Sigmoid colon (tissue), 7 donors: ENCODE measurements around the gene RPTOR. TPM values are rescaled to one million over a fixed set of nuclear protein-coding genes. Genes with fewer than 3 reads are reported as not detected.

Experiments used
- DNase-seq: peaks from one replicate; pipeline ENCODE4 v3.0.0-alpha.2; 2019
- H3K27ac ChIP-seq, 4 donors: fragments of 200-600 bp; sonication (generic); one replicate each; pipeline ENCODE4 v1.5.1; 2016 to 2019; ENCODE audit warnings: mild to moderate bottlenecking in 1 of 4
- H3K27me3 ChIP-seq, 3 donors: fragments of 200-600 bp; sonication (generic); one replicate each; pipeline ENCODE4 v1.5.1; 2019; ENCODE audit warnings: mild to moderate bottlenecking in 1 of 3
- H3K36me3 ChIP-seq, 4 donors: fragments of 200-600 bp; sonication (generic); one replicate each; pipeline ENCODE4 v1.5.1; 2016 to 2019
- H3K4me1 ChIP-seq, 4 donors: fragments of 200-600 bp; sonication (generic); one replicate each; pipeline ENCODE4 v1.5.1; 2017 to 2019
- H3K4me3 ChIP-seq, 4 donors: fragments of 200-600 bp; sonication (generic); one replicate each; pipeline ENCODE4 v1.5.1; 2017 to 2019; ENCODE audit warnings: mild to moderate bottlenecking in 2 of 4, moderate library complexity in 1 of 4
- H3K9me3 ChIP-seq, 4 donors: fragments of 200-600 bp in 3 of 4; sonication (generic) in 3 of 4; one replicate each; pipeline versions ENCODE4 v1.5.1 to v1.6.1; 2013 to 2019
- EP300 ChIP-seq, 4 donors: sonication (generic); formaldehyde crosslinking; IDR thresholded peaks; one replicate each; pipeline ENCODE4 v1.6.1; 2017; ENCODE audit warnings: antibody characterized with exemption in 4 of 4
- POLR2A ChIP-seq, 2 donors: fragments of 450-650 bp; IDR thresholded peaks; one replicate each; pipeline ENCODE4 v1.6.1; 2016; ENCODE audit warnings: antibody characterized with exemption in 2 of 2, mild to moderate bottlenecking in 2 of 2, moderate library complexity in 2 of 2
- POLR2AphosphoS5 ChIP-seq, 4 donors: sonication (generic); formaldehyde crosslinking; IDR thresholded peaks; one replicate each; pipeline ENCODE4 v1.6.1; 2017; ENCODE audit warnings: antibody characterized with exemption in 4 of 4
- WGBS, 2 donors: extraction: QIAGEN DNeasy Blood & Tissue Kit; methylation state at CpG; one replicate each; pipeline ENCODE4 v1.1.7; 2013; 5-methylcytosine and 5-hydroxymethylcytosine counted together
- intact Hi-C: fragments of 100-400 bp; cut with DNase I; formaldehyde crosslinking; loops from one replicate; pipeline ENCODE4 v1.15.1; 2023
- polyA plus RNA-seq, 3 donors: library from polyadenylated mRNA; stranded (reverse); fragments of 200-250 nt; gene quantifications; one replicate each; pipeline ENCODE4 v1.2.3, GENCODE V29; 2013
- total RNA-seq, 4 donors: library from RNA; depleted of rRNA; stranded (reverse); fragments of >200 nt; gene quantifications; one replicate each; pipeline ENCODE4 v1.1.0, GENCODE V29; 2016
- TF ChIP-seq, protein P1 (sequence below), 4 experiments: fragments of 450-650 bp in 3 of 4; fragments of 200-600 bp in 1 of 4; IDR thresholded peaks; one replicate each; pipeline ENCODE4 v1.5.1; 2016 to 2019; ENCODE audit warnings: antibody characterized with exemption in 4 of 4, mild to moderate bottlenecking in 3 of 4, moderate library complexity in 2 of 4
- donor health status: healthy with polysubstance abuse.
- donor health status: Bipolar disorder and iron deficiency.
- donor health status: healthy.

RPTOR gene
- total and polyA plus RNA-seq, 7 donors, result 3.7 to 68.7 (median 22.9) TPM

DNA sequence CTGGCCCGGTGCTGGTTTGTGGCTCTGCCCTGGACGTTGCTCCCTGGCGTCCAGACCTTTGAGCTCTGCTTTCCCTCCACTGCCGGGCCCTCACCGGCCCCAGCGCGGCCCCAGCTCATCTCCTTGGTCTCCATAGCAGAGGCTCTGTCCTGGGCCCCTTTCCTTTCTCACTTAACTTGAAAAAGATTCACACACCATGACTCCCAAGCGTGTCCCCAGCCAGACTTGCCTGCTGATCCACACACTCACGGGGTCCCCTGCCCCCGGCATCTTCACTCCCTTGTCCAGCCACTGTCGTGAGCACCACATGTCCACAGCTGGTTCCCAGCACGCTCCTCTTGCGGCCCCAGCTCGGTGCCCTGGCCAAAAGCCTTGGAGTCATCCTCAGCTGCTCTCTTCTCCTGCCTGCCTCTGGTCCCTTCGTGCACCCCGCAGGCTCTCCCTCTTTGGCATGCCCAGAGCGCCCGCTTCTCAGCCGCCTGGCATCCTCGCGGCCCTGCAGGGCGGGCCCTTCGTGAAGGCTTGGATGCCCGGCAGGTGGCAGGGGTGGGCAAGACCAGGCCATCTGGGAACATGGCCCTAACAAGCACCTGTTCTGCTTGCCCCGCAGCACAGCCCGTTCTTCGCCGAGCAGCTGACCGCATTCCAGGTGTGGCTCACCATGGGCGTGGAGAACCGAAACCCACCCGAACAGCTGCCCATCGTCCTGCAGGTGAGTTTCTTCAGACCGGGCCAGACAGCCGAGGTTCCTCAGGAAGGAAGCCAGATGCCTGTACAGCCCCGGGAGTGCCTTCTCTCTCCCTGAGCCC, 301.4 kb downstream of the RPTOR start:
- no peaks in the 10 kb centered on the region for H3K4me1 ChIP-seq
- H3K27ac ChIP-seq, result no peak overlapping the region
- H3K9me3 ChIP-seq, result no peaks in the 10 kb centered on the region
- DNase-seq, result peak; percentile 46
- 84 to 90% methylated on average over 36 of the region's 36 CpGs for WGBS, 2 donors
- TF ChIP-seq, protein P1, sequence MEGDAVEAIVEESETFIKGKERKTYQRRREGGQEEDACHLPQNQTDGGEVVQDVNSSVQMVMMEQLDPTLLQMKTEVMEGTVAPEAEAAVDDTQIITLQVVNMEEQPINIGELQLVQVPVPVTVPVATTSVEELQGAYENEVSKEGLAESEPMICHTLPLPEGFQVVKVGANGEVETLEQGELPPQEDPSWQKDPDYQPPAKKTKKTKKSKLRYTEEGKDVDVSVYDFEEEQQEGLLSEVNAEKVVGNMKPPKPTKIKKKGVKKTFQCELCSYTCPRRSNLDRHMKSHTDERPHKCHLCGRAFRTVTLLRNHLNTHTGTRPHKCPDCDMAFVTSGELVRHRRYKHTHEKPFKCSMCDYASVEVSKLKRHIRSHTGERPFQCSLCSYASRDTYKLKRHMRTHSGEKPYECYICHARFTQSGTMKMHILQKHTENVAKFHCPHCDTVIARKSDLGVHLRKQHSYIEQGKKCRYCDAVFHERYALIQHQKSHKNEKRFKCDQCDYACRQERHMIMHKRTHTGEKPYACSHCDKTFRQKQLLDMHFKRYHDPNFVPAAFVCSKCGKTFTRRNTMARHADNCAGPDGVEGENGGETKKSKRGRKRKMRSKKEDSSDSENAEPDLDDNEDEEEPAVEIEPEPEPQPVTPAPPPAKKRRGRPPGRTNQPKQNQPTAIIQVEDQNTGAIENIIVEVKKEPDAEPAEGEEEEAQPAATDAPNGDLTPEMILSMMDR (IDR thresholded peaks at IDR 0.05), result no peak
- no peak for TF ChIP-seq POLR2AphosphoS5 (IDR thresholded peaks at IDR 0.05)
- no peak for TF ChIP-seq EP300 (IDR thresholded peaks at IDR 0.05)
- TF ChIP-seq POLR2A (IDR thresholded peaks at IDR 0.05), result no peak
- H3K27me3 ChIP-seq, result no peaks in the 10 kb centered on the region
- intact Hi-C loops, result no loop called here
- no peak overlapping the region for H3K4me3 ChIP-seq
- peaks cover 0 to 34% (median 5%) of the 10 kb centered on the region in 4 donors for H3K36me3 ChIP-seq

DNA sequence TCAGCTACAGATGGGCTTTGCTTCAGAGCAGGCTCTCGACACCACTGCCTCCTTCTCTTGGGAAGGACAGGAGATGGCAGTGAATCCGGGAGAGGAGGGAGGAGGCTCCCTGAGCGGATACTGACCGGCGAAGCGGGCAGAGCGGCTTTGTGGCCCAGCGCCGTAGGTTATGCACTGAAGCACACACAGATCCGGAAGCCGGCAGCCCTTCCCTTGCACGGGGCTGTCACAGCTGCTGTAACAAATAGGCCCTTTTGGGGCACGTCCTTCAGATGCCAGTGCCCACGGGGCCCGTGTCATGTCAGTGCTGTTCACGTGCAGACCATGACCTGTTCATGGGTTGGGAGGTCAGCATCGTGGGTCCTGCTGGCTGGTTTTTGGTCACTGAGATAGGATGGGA, 302.3 kb downstream of the RPTOR start:
- H3K27ac ChIP-seq, result no peak overlapping the region
- no peak overlapping the region for H3K4me3 ChIP-seq
- H3K4me1 ChIP-seq, result no peaks in the 10 kb centered on the region
- H3K9me3 ChIP-seq, result no peaks in the 10 kb centered on the region
- intact Hi-C loops, result no loop called here
- no peaks in the 10 kb centered on the region for H3K27me3 ChIP-seq
- peaks cover 0 to 34% (median 5%) of the 10 kb centered on the region in 4 donors for H3K36me3 ChIP-seq
- TF ChIP-seq POLR2A (IDR thresholded peaks at IDR 0.05) (no peak), POLR2AphosphoS5 (IDR thresholded peaks at IDR 0.05) (no peak), EP300 (IDR thresholded peaks at IDR 0.05) (no peak)
- TF ChIP-seq, protein P1 (IDR thresholded peaks at IDR 0.05), result no peak
- DNase-seq, result peak; percentile 17
- 96% methylated on average over 17 of the region's 17 CpGs for WGBS, 2 donors

DNA sequence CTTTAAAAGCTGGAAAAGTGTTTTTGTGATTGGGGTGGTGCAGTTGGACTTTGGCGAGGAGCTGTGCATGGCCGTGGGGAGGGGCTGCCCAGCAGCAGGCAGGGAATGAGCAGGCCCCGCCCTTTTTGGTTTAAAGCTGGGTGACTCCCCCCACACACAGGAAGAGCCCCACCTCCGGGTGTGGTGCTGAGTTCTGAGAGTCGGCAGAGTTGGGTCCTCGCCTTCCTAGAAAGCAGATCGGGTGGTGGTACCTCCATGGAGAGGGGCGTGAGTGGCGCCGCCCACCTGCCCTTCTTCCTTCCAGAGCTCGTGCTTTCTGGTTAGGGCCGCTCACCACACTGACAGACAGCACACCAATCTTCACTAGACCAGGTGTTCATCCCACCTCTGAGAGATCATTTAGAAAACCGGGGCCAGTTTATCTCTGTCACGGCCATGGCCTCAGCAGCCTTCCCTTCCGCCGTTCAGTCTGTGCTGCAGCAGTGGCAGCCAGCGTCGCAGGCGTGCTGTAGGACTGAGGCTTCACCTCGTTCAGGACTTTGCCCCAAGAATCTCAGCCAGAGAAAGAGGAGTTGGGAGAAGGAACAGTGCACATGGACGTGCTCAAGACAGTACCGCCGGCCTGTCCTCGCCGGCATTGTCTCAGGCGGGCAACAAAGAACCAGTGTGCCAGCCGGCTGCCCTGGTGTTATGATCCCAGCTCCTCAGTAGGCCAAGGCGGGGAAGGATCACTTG, 303.0 kb downstream of the RPTOR start:
- intact Hi-C loops, result no loop called here
- DNase-seq, result peak; percentile 39
- Histone ChIP-seq H3K4me3 (no peak overlapping the region), H3K27ac (no peak overlapping the region), H3K4me1 (no peaks in the 10 kb centered on the region), H3K9me3 (no peaks in the 10 kb centered on the region), H3K27me3 (no peaks in the 10 kb centered on the region), H3K36me3 (peaks cover 0 to 34% (median 5%) of the 10 kb centered on the region in 4 donors)
- WGBS, 2 donors, result 18 to 54% methylated on average over 28 of the region's 28 CpGs
- TF ChIP-seq POLR2AphosphoS5 (IDR thresholded peaks at IDR 0.05), result no peak
- no peak for TF ChIP-seq POLR2A (IDR thresholded peaks at IDR 0.05)
- no peak for TF ChIP-seq EP300 (IDR thresholded peaks at IDR 0.05)
- TF ChIP-seq, protein P1 (IDR thresholded peaks at IDR 0.05), result no peak

DNA sequence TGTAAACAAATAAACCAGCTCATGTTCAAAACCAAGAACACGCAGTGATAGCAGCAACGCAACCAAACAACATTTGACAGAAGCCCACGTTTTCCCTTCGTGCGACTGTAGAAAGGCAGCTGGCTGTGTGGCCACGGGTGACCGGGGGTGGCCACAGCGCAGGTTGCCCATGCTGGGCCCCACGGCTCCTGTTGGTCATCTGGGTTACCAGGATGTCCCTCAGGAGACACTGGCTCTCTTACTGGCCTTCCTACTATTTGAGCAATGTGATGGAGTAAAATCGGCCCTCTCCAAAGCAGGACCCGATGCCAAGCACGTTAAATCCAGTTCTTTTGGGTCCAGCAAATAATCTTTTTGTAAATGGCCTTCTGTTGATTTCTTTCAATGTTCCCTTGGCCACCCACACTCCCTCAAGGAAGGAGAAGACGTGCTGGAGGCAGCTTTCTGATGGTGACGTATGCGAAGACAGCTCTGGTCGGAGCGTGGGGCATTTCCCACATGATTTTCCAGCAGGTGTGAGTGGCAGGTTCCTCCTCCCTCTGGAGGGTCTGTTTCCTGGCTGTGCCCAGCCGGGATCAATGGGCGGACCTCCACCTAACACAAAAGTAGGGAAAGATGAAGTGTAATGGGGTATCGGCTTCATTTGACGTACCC, 303.9 kb downstream of the RPTOR start:
- no peaks in the 10 kb centered on the region for H3K4me1 ChIP-seq
- H3K27me3 ChIP-seq, result no peaks in the 10 kb centered on the region
- DNase-seq, result peak; percentile 27
- H3K4me3 ChIP-seq, result no peak overlapping the region
- WGBS, 2 donors, result 90 to 95% methylated on average over 21 of the region's 21 CpGs
- intact Hi-C loops, result no loop called here
- H3K9me3 ChIP-seq, result no peaks in the 10 kb centered on the region
- peaks cover 0 to 34% (median 5%) of the 10 kb centered on the region in 4 donors for H3K36me3 ChIP-seq
- no peak for TF ChIP-seq POLR2A (IDR thresholded peaks at IDR 0.05)
- TF ChIP-seq, protein P1 (IDR thresholded peaks at IDR 0.05), result no peak
- no peak for TF ChIP-seq POLR2AphosphoS5 (IDR thresholded peaks at IDR 0.05)
- TF ChIP-seq EP300 (IDR thresholded peaks at IDR 0.05), result no peak
- H3K27ac ChIP-seq, result no peak overlapping the region
